ENCODE results near the gene HNF4A.

HNF4A gene

DNA sequence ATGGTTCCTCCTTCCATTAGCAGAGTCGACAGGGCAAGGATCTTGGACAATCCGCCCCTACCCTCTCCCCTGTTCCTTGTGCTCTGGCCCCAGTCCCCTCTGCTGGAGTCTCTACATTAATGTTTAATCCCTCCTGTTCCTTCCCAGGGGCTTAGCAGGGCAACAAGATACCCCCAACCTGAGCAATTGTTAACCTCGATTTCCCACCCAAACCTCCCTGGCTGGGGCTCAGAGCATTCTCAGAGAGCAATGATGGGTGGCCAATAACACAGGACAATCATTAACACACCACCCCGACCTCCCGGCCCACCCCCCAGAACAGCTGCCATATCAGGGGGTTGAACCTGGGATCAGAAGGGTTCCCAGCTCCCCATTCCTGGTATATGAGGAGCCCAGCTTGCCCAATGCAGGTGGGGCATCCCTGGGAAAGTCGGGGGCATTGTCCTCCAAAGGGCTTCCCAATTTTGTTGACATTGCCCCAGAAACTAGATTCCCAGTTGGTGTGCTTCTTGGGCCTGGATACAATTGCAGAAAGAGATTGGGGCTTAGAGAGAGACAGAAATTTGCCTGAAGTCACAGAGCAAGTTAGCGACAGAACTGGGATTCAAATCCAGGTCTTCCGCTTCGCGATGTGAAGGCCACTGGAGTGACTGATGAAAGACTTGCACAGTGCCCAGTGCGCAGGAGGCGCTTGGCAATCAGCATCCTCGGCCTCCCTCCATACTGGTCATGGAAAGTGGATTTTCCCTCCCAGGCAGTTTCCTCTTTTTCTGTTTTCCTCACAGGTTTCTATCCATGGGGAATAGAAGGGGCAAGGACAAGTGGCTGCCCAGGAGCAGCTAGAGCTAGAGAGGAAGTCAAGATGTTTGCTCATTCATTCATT is 60.6 kb downstream of the HNF4A start:
- Histone ChIP-seq H3K36me3 (ENCODE audit: insufficient read depth, low read length) (no peaks in the 10 kb centered on the region), H3K79me2 (ENCODE audit: insufficient read depth, low read length) (no peaks in the 10 kb centered on the region), H3F3A (ENCODE audit: insufficient read depth, low read length) (no peaks in the 10 kb centered on the region), H3K4me1 (ENCODE audit: insufficient read depth, low read length, severe bottlenecking) (no peaks in the 10 kb centered on the region), H3K4me2 (ENCODE audit: low read length) (no peak overlapping the region), H3K9me3 (ENCODE audit: low read length) (no peaks in the 10 kb centered on the region), H2AFZ (ENCODE audit: low read length) (no peak overlapping the region), H4K20me1 (ENCODE audit: insufficient read depth, low read length) (no peaks in the 10 kb centered on the region), H3K27ac (ENCODE audit: low read depth, low read length, poor library complexity, severe bottlenecking) (no peak overlapping the region), H3K9me2 (ENCODE audit: low read depth, low read length) (no peaks in the 10 kb centered on the region), H3K9ac (ENCODE audit: low read length) (no peak overlapping the region), H3K27me3 (ENCODE audit: insufficient read depth, low read length) (peaks cover 9% of the 10 kb centered on the region; the same call in 1 of the 2 replicates), H3K4me3 (ENCODE audit: low read depth, low read length, poor library complexity, severe bottlenecking) (no peak overlapping the region)
- no peak for TF ChIP-seq CTCF (IDR thresholded peaks at IDR 0.05; ENCODE audit: low read length)
- no peak for TF ChIP-seq EZH2 (IDR thresholded peaks at IDR 0.05; ENCODE audit: borderline replicate concordance, low read length)

GRCh38 chr20:44418069-44418905 is 62.8 kb downstream of the HNF4A start:
- Histone ChIP-seq H3K9me2 (ENCODE audit: low read depth, low read length) (no peaks in the 10 kb centered on the region), H3K27me3 (ENCODE audit: insufficient read depth, low read length) (peaks cover 1% of the 10 kb centered on the region; the same call in 1 of the 2 replicates), H3K79me2 (ENCODE audit: insufficient read depth, low read length) (no peaks in the 10 kb centered on the region), H3K27ac (ENCODE audit: low read depth, low read length, poor library complexity, severe bottlenecking) (no peak overlapping the region), H2AFZ (ENCODE audit: low read length) (no peak overlapping the region), H3K9ac (ENCODE audit: low read length) (no peak overlapping the region), H3K4me1 (ENCODE audit: insufficient read depth, low read length, severe bottlenecking) (no peaks in the 10 kb centered on the region), H3K4me2 (ENCODE audit: low read length) (no peak overlapping the region), H3K9me3 (ENCODE audit: low read length) (no peaks in the 10 kb centered on the region), H3K4me3 (ENCODE audit: low read depth, low read length, poor library complexity, severe bottlenecking) (no peak overlapping the region), H3K36me3 (ENCODE audit: insufficient read depth, low read length) (no peaks in the 10 kb centered on the region), H3F3A (ENCODE audit: insufficient read depth, low read length) (no peaks in the 10 kb centered on the region), H4K20me1 (ENCODE audit: insufficient read depth, low read length) (no peaks in the 10 kb centered on the region)
- TF ChIP-seq CTCF (IDR thresholded peaks at IDR 0.05; ENCODE audit: low read length) (no peak), EZH2 (IDR thresholded peaks at IDR 0.05; ENCODE audit: borderline replicate concordance, low read length) (no peak)

DNA sequence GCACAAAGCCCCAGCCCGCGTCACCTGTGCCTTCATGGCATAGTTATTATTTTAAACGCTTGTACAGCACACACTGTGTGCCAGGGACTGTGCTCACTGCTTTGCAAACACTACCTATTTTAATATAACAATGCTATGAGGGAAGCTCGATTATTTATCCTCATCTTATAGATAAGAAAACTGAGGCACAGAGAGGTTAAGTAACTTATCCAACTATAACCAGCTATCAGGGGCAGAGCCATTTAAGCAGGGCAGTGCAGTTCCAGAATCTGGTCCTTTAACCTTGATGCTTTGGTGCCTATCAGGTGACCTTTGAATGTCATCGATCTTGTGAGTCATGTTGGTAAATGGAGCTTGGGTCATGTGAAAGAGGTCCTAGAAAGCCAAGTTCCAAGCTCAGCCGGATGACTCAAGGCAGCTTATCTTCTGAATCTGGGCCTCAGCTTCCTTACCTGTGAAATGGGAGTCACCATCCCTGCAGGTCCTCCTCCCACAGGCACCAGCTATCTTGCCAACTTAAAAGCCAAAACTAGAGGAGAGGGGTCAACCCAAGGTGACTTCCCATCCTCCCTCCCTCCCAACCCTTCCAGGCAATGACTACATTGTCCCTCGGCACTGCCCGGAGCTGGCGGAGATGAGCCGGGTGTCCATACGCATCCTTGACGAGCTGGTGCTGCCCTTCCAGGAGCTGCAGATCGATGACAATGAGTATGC is 63.8 kb downstream of the HNF4A start:
- H3K4me2 ChIP-seq (ENCODE audit: low read length), result no peak overlapping the region
- H3K4me1 ChIP-seq (ENCODE audit: insufficient read depth, low read length, severe bottlenecking), result no peaks in the 10 kb centered on the region
- H3K9me2 ChIP-seq (ENCODE audit: low read depth, low read length), result no peaks in the 10 kb centered on the region
- H2AFZ ChIP-seq (ENCODE audit: low read length), result no peak overlapping the region
- no peaks in the 10 kb centered on the region for H4K20me1 ChIP-seq (ENCODE audit: insufficient read depth, low read length)
- no peaks in the 10 kb centered on the region for H3K36me3 ChIP-seq (ENCODE audit: insufficient read depth, low read length)
- H3F3A ChIP-seq (ENCODE audit: insufficient read depth, low read length), result no peaks in the 10 kb centered on the region
- H3K9me3 ChIP-seq (ENCODE audit: low read length), result no peaks in the 10 kb centered on the region
- H3K27me3 ChIP-seq (ENCODE audit: insufficient read depth, low read length), result no peaks in the 10 kb centered on the region
- no peak overlapping the region for H3K9ac ChIP-seq (ENCODE audit: low read length)
- no peak overlapping the region for H3K4me3 ChIP-seq (ENCODE audit: low read depth, low read length, poor library complexity, severe bottlenecking)
- no peaks in the 10 kb centered on the region for H3K79me2 ChIP-seq (ENCODE audit: insufficient read depth, low read length)
- TF ChIP-seq CTCF (IDR thresholded peaks at IDR 0.05; ENCODE audit: low read length) (no peak), EZH2 (IDR thresholded peaks at IDR 0.05; ENCODE audit: borderline replicate concordance, low read length) (no peak)
- H3K27ac ChIP-seq (ENCODE audit: low read depth, low read length, poor library complexity, severe bottlenecking), result no peak overlapping the region

Data from OCI-LY1 (cell line).